GM12891 (cell line): Measurements from ENCODE around the gene SIK3.

Experiments
- POLR2A ChIP-seq: IDR thresholded peaks from 2 replicates; pipeline ENCODE4 v1.6.1; 2011; ENCODE audit warnings: low read depth, low read length, control low read depth
- POLR2AphosphoS5 ChIP-seq: IDR thresholded peaks from 2 replicates; pipeline ENCODE4 v1.6.1; 2011; ENCODE audit warnings: low read depth, low read length, control low read depth

DNA sequence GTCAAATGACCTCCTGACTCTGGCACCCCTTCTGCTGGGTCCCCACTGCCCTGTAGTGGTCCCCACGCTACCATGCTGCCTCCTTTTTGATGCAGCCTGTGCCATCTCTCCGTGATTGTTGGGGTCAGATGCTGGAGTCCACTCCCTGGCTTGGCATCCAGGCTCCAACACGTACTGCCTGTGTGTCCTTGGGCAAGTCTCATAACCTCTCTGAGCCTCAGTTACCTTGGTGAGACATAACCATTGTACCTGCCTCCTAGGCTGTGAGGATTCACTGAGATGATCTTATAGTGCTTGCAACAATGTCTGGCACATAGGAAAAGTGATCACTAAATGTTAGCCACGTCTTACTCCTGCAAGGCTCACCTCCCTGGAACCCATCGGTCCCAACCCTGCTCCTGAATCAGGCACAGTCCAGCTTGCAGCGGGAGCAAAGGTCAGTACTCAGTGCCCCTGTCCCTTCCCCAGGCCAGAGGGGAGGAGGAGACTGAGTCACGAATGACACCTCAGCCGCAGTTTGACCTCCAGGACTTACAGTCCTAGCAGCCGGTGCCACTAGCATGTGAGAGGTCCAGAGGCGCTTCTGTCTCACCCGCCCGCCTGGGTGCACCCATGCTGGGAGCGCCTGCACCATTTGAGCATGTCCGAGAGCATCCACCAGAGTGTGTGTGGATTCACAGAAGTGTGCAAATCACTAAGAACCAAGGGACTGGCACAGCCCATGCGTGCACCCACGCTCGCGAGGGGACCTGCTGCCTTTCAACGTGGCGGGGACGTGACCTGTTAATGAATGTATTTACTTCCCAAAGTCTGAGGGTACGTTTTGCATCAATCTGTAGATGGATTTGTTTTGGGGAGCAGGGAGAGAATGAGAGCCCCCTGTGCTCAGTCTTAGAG lies 272.1 kb downstream of the SIK3 start:
- TF ChIP-seq POLR2AphosphoS5 (no peak), POLR2A (no peak)
